ENCODE data around the gene PTPRA. TPM values are rescaled to one million over a fixed set of nuclear protein-coding genes. Genes with fewer than 3 reads are reported as not detected.
A peak's percentile ranks its signal among the peaks of the same experiment; 100 is the strongest.

Gene PTPRA
- total RNA-seq, 2 experiments from 2014 or later: 58.5 to 86.3 TPM

- no peaks in the 10 kb centered on the region for H3K9me3 Mint-ChIP-seq (ENCODE audit: low read depth)
- intact Hi-C loops (cut with DNase I, micrococcal nuclease): no loop called here
- no peak for ATAC-seq
- H3K36me3 Mint-ChIP-seq (ENCODE audit: low read depth): peaks cover 4% of the 10 kb centered on the region
- H3K4me1 Mint-ChIP-seq: peaks cover 34% of the 10 kb centered on the region
- H3K4me3 Mint-ChIP-seq: no peak overlapping the region
- ChIA-PET CTCF (interaction anchor here (0.7 to 1.4 kb wide), 2 partner anchors 9 to 116 kb away, joined by 3 to 5 read pairs; no protein-coding TSS in a partner anchor), POLR2A (no interaction called here)
- no peak overlapping the region for H3K27ac Mint-ChIP-seq
- H3K27me3 Mint-ChIP-seq: no peaks in the 10 kb centered on the region
- DNase-seq: no peak
Measured at GRCh38 chr20:2903686-2904085, 30.4 kb downstream of the PTPRA start.

- ATAC-seq (no peak), DNase-seq (no peak)
- no peaks in the 10 kb centered on the region for H3K27me3 Mint-ChIP-seq
- peaks cover 2% of the 10 kb centered on the region for H3K36me3 Mint-ChIP-seq (ENCODE audit: low read depth)
- no peak overlapping the region for H3K27ac Mint-ChIP-seq
- CTCF ChIA-PET: interaction anchor here (0.8 to 1.3 kb wide), 2 partner anchors 29 to 94 kb away, joined by 3 read pairs; no protein-coding TSS in a partner anchor
- intact Hi-C loops (cut with DNase I, micrococcal nuclease): no loop called here
- POLR2A ChIA-PET: no interaction called here
- no peaks in the 10 kb centered on the region for H3K9me3 Mint-ChIP-seq (ENCODE audit: low read depth)
- H3K4me1 Mint-ChIP-seq: peaks cover 11% of the 10 kb centered on the region
- H3K4me3 Mint-ChIP-seq: no peak overlapping the region
Measured at GRCh38 chr20:2907519-2907918, 34.2 kb downstream of the PTPRA start.

- POLR2A ChIA-PET: interaction anchor here (0.6 kb wide), 1 partner anchor 330 kb away, joined by 3 read pairs; no protein-coding TSS in a partner anchor
- CTCF ChIA-PET: interaction anchor here (0.6 kb wide), 1 partner anchor 62 kb away, joined by 3 read pairs; no protein-coding TSS in a partner anchor
Measured at GRCh38 chr20:2909953-2910352, 36.7 kb downstream of the PTPRA start.

DNA sequence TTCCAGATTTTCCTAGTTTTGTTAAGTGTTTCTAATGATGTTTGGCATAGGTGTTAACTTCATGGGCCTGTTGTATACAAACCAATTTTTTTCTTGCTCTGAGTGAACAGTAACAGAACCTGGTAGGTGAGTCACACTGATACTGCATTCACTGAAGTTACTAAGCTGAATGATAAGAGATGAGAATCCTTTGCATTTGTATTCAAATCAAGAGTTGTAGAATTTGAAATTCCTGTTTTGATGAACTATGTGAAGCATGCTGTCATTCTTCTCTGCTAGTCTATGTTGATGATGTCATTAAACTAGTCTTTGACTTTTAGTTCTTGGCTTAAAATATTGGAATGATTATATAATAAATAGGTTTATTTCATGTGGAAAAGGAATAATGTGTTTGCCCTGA is 37.9 kb downstream of the PTPRA start:
- intact Hi-C loops (cut with DNase I, micrococcal nuclease): loop anchor here (1.0 to 5.0 kb wide), 6 partner anchors 12 to 100 kb away; partner anchors contain the start of gene PTPRA (in 2 of the 2)
- POLR2A ChIA-PET: interaction anchor here (0.6 to 1.0 kb wide), 3 partner anchors 10 to 129 kb away, joined by 3 read pairs; no protein-coding TSS in a partner anchor
- Mint-ChIP-seq H3K4me3 (no peak overlapping the region), H3K36me3 (ENCODE audit: low read depth) (peaks cover 3% of the 10 kb centered on the region), H3K9me3 (ENCODE audit: low read depth) (no peaks in the 10 kb centered on the region), H3K4me1 (peaks cover 9% of the 10 kb centered on the region), H3K27ac (peak overlapping the region; percentile 55), H3K27me3 (no peaks in the 10 kb centered on the region)
- ATAC-seq: peak; percentile 98
- CTCF ChIA-PET: interaction anchor here (0.6 to 2.0 kb wide), 3 partner anchors 12 to 200 kb away, joined by 3 to 5 read pairs (median 3); no protein-coding TSS in a partner anchor
- no peak for DNase-seq

More at GRCh38 chr20:2909953-2910352, 36.7 kb downstream of the PTPRA start:
- Mint-ChIP-seq H3K4me3 (no peak overlapping the region), H3K9me3 (ENCODE audit: low read depth) (no peaks in the 10 kb centered on the region), H3K27ac (no peak overlapping the region), H3K4me1 (peaks cover 11% of the 10 kb centered on the region), H3K36me3 (ENCODE audit: low read depth) (peaks cover 2% of the 10 kb centered on the region), H3K27me3 (no peaks in the 10 kb centered on the region)
- DNase-seq: no peak
- intact Hi-C loops (cut with DNase I, micrococcal nuclease): loop anchor here (2.0 to 5.0 kb wide), 2 partner anchors 37 to 77 kb away; partner anchors contain the start of gene PTPRA (in 1 of the 2)
- ATAC-seq: no peak

DNA sequence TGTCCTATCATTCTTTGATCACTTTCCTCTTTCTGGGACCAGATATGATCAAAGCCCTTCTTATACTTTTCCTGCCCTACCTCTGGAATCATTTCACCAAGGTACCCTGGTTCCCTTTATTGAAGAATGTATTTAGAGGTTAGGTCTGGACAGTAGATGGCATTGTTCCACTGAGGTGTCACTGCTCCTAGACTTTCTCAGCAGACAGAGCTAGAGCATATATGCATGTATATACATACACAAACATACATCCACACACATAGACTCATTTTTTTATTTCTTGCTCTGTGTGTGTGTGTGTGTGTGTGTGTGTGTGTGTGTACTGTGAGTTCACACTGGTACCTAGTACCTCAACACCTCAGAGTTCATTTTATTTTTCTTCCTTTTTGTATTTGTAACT is 40.9 kb downstream of the PTPRA start:
- Mint-ChIP-seq H3K4me3 (no peak overlapping the region), H3K27me3 (no peaks in the 10 kb centered on the region), H3K27ac (no peak overlapping the region), H3K9me3 (ENCODE audit: low read depth) (no peaks in the 10 kb centered on the region), H3K36me3 (ENCODE audit: low read depth) (peaks cover 7% of the 10 kb centered on the region), H3K4me1 (peaks cover 16% of the 10 kb centered on the region)
- CTCF ChIA-PET: interaction anchor here (0.6 to 1.0 kb wide), 5 partner anchors 12 to 305 kb away, joined by 3 to 5 read pairs (median 3); no protein-coding TSS in a partner anchor
- intact Hi-C loops (cut with DNase I, micrococcal nuclease): loop anchor here (1.0 to 5.0 kb wide), 2 partner anchors 73 to 87 kb away; no protein-coding TSS in a partner anchor
- ATAC-seq: peak; percentile 31
- no peak for DNase-seq
- POLR2A ChIA-PET: no interaction called here

- no peak for DNase-seq
- Mint-ChIP-seq H3K27me3 (no peaks in the 10 kb centered on the region), H3K36me3 (ENCODE audit: low read depth) (peaks cover 7% of the 10 kb centered on the region), H3K4me1 (peaks cover 23% of the 10 kb centered on the region), H3K27ac (no peak overlapping the region), H3K4me3 (no peak overlapping the region), H3K9me3 (ENCODE audit: low read depth) (no peaks in the 10 kb centered on the region)
- ATAC-seq: no peak
- CTCF ChIA-PET: interaction anchor here (0.6 to 1.4 kb wide), 5 partner anchors 19 to 146 kb away, joined by 3 to 5 read pairs (median 3); no protein-coding TSS in a partner anchor
- intact Hi-C loops (cut with DNase I, micrococcal nuclease): no loop called here
- POLR2A ChIA-PET: no interaction called here
Measured at GRCh38 chr20:2917266-2917665, 44.0 kb downstream of the PTPRA start.

GRCh38 chr20:2918096-2919049 is 45.1 kb downstream of the PTPRA start:
- no peaks in the 10 kb centered on the region for H3K27me3 Mint-ChIP-seq
- DNase-seq: no peak
- ChIA-PET CTCF (interaction anchor here (1.0 to 1.8 kb wide), 4 partner anchors 15 to 37 kb away, joined by 3 to 4 read pairs (median 3); no protein-coding TSS in a partner anchor), POLR2A (interaction anchor here (0.7 kb wide), 1 partner anchor 30 kb away, joined by 4 read pairs; no protein-coding TSS in a partner anchor)
- H3K36me3 Mint-ChIP-seq (ENCODE audit: low read depth): peaks cover 10% of the 10 kb centered on the region
- no peaks in the 10 kb centered on the region for H3K9me3 Mint-ChIP-seq (ENCODE audit: low read depth)
- no peak overlapping the region for H3K4me3 Mint-ChIP-seq
- no peak for ATAC-seq
- H3K4me1 Mint-ChIP-seq: peaks cover 23% of the 10 kb centered on the region
- H3K27ac Mint-ChIP-seq: no peak overlapping the region
- intact Hi-C loops (cut with DNase I, micrococcal nuclease): no loop called here

- ATAC-seq: no peak
- intact Hi-C loops (cut with DNase I, micrococcal nuclease): no loop called here
- Mint-ChIP-seq H3K4me3 (no peak overlapping the region), H3K36me3 (ENCODE audit: low read depth) (peaks cover 19% of the 10 kb centered on the region), H3K27me3 (no peaks in the 10 kb centered on the region), H3K27ac (peak overlapping the region; percentile 52), H3K9me3 (ENCODE audit: low read depth) (no peaks in the 10 kb centered on the region), H3K4me1 (peaks cover 27% of the 10 kb centered on the region)
- ChIA-PET CTCF (interaction anchor here (1.2 to 1.8 kb wide), 2 partner anchors 13 to 51 kb away, joined by 3 to 4 read pairs; no protein-coding TSS in a partner anchor), POLR2A (no interaction called here)
- DNase-seq: no peak
Measured at GRCh38 chr20:2919518-2920245, 46.4 kb downstream of the PTPRA start.

DNA sequence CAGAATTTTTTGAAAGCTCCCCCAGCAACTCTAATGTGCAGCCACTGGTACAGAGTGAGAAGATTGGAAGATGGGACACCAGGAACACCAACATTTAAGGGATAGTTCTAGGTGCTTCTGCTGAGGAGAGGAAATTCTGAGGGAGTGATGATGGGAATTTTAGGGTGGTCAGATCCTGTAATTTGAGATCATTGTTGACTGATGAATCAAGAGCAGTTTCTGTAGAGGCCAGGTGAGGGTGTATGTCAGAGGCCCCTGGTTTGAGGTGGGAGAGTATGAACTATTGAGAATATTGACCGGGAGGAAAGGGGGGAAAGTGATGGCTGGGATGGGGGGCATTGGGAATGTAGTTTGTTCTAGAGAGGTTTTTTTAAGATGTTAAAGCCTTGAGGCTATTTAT is 47.2 kb downstream of the PTPRA start:
- no peak overlapping the region for H3K4me3 Mint-ChIP-seq
- ChIA-PET POLR2A (no interaction called here), CTCF (interaction anchor here (1.2 to 1.8 kb wide), 2 partner anchors 12 to 52 kb away, joined by 3 to 4 read pairs; no protein-coding TSS in a partner anchor)
- intact Hi-C loops (cut with DNase I, micrococcal nuclease): no loop called here
- H3K27me3 Mint-ChIP-seq: no peaks in the 10 kb centered on the region
- ATAC-seq (no peak), DNase-seq (no peak)
- no peak overlapping the region for H3K27ac Mint-ChIP-seq
- no peaks in the 10 kb centered on the region for H3K9me3 Mint-ChIP-seq (ENCODE audit: low read depth)
- H3K4me1 Mint-ChIP-seq: peaks cover 27% of the 10 kb centered on the region
- H3K36me3 Mint-ChIP-seq (ENCODE audit: low read depth): peaks cover 23% of the 10 kb centered on the region

DNA sequence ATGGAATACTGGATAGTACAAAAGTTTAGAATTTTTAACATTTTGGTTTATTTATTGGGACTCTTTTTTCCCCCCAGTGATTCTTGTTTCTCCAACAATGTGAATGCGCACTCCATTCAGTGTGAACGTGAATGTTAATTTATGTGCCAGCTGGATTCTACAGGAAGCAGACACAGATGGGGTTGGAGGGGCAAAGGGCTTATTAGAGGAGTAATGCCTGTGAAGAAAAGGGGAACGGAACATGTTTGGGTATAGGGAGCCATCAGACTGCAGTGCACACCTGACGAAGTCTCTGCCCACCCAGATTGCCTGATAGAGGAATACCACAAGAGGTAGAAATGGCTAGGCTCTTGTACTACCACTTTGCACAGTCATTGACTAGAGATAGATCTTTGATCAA is 48.2 kb downstream of the PTPRA start:
- peaks cover 27% of the 10 kb centered on the region for H3K4me1 Mint-ChIP-seq
- ATAC-seq (no peak), DNase-seq (no peak)
- CTCF ChIA-PET: no interaction called here
- H3K9me3 Mint-ChIP-seq (ENCODE audit: low read depth): no peaks in the 10 kb centered on the region
- POLR2A ChIA-PET: no interaction called here
- H3K27ac Mint-ChIP-seq: no peak overlapping the region
- no peaks in the 10 kb centered on the region for H3K27me3 Mint-ChIP-seq
- H3K4me3 Mint-ChIP-seq: no peak overlapping the region
- peaks cover 25% of the 10 kb centered on the region for H3K36me3 Mint-ChIP-seq (ENCODE audit: low read depth)
- intact Hi-C loops (cut with DNase I, micrococcal nuclease): no loop called here

- H3K9me3 Mint-ChIP-seq (ENCODE audit: low read depth): no peaks in the 10 kb centered on the region
- CTCF ChIA-PET: interaction anchor here (0.6 to 1.6 kb wide), 6 partner anchors 10 to 71 kb away, joined by 3 to 5 read pairs (median 4); no protein-coding TSS in a partner anchor
- H3K36me3 Mint-ChIP-seq (ENCODE audit: low read depth): peaks cover 28% of the 10 kb centered on the region
- DNase-seq: no peak
- peaks cover 24% of the 10 kb centered on the region for H3K4me1 Mint-ChIP-seq
- H3K27me3 Mint-ChIP-seq: no peaks in the 10 kb centered on the region
- ATAC-seq: no peak
- POLR2A ChIA-PET: no interaction called here
- H3K4me3 Mint-ChIP-seq: no peak overlapping the region
- H3K27ac Mint-ChIP-seq: no peak overlapping the region
- intact Hi-C loops (cut with DNase I, micrococcal nuclease): no loop called here
Measured at GRCh38 chr20:2922957-2923356, 49.7 kb downstream of the PTPRA start.

All from activated CD4-positive, alpha-beta T cell treated with anti-CD3 and anti-CD28 coated beads for 36 hours (primary cell).